ENCODE results near the gene SLC4A1AP.

DNA sequence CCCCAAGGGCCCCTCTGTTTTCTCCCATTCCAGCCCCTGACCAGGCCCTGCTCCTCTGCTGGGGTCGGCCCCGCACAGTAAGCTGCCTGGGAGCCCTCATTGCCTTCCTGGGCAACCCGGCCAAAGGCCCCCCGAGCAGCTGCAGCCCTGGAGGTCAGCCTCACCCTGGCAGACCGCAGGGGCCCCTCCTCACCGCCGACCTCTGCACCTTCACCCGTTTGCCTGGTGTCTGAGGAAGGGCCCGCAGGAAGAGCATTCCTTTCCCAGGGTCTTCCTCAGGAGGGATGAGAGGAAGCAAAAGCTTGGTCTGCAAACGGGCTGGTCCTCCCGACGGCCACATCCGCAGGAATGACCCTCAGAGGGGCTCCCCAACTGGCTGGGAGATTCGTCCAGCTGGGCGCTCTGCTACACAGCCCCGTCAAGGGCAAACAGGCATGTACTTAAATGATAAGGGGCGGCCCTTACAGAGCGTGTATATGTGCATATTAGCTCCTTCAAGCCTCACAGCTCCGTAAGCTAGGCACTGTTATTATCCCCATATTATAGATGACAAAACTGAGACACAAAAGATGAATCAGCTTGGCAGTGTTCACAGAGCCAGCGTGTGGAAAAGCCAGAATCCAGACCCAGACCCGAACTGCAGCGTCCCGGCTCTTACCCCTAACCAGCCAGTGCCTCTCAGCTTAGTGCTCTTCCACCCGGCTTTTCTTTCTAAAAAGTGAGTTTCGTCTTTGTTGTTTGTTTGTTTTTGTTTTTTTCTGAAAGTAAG lies 52.8 kb downstream of the SLC4A1AP start:
- TF ChIP-seq, protein P1, sequence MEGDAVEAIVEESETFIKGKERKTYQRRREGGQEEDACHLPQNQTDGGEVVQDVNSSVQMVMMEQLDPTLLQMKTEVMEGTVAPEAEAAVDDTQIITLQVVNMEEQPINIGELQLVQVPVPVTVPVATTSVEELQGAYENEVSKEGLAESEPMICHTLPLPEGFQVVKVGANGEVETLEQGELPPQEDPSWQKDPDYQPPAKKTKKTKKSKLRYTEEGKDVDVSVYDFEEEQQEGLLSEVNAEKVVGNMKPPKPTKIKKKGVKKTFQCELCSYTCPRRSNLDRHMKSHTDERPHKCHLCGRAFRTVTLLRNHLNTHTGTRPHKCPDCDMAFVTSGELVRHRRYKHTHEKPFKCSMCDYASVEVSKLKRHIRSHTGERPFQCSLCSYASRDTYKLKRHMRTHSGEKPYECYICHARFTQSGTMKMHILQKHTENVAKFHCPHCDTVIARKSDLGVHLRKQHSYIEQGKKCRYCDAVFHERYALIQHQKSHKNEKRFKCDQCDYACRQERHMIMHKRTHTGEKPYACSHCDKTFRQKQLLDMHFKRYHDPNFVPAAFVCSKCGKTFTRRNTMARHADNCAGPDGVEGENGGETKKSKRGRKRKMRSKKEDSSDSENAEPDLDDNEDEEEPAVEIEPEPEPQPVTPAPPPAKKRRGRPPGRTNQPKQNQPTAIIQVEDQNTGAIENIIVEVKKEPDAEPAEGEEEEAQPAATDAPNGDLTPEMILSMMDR (IDR thresholded peaks at IDR 0.05), result no peak
- TF ChIP-seq POLR2A (IDR thresholded peaks at IDR 0.05), result no peak

All from right lobe of liver (tissue), 4 donors.